Measurements from ENCODE around the gene TBL2.
"Not testable (repeated sequence)": the region's sequence is repeated elsewhere in the genome, so short reads cannot be mapped to it uniquely, and the experiment has no call there.

The TBL2 gene

GRCh38 chr7:73613954-73614735 lies 35.8 kb upstream of the TBL2 start:
- FAIRE-seq (no peak), DNase-seq (ENCODE audit: insufficient read length, low spot score) (peak; percentile 52)
- no peak for TF ChIP-seq POLR2A (IDR thresholded peaks at IDR 0.05; ENCODE audit: low read depth, low read length)

GRCh38 chr7:73612598-73613269 lies 34.4 kb upstream of the TBL2 start:
- DNase-seq (ENCODE audit: insufficient read length, low spot score) (peak; percentile 59), FAIRE-seq (no peak)
- no peak for TF ChIP-seq POLR2A (IDR thresholded peaks at IDR 0.05; ENCODE audit: low read depth, low read length)

GRCh38 chr7:73611017-73611555 lies 32.7 kb upstream of the TBL2 start:
- no peak for FAIRE-seq
- no peak for TF ChIP-seq POLR2A (IDR thresholded peaks at IDR 0.05; ENCODE audit: low read depth, low read length)
- no peak for DNase-seq (ENCODE audit: insufficient read length, low spot score)

- no peak for TF ChIP-seq POLR2A (IDR thresholded peaks at IDR 0.05; ENCODE audit: low read depth, low read length)
- FAIRE-seq, result no peak
Measured at GRCh38 chr7:73610105-73610504, 31.7 kb upstream of the TBL2 start.

GRCh38 chr7:73607692-73607983 lies 29.3 kb upstream of the TBL2 start:
- not testable (repeated sequence) for FAIRE-seq; DNase-seq (ENCODE audit: insufficient read length, low spot score)

More at GRCh38 chr7:73610105-73610504, 31.7 kb upstream of the TBL2 start:
- no peak for DNase-seq (ENCODE audit: insufficient read length, low spot score)

GRCh38 chr7:73606801-73607691 lies 28.7 kb upstream of the TBL2 start:
- DNase-seq (ENCODE audit: insufficient read length, low spot score) (peak; percentile 63), FAIRE-seq (no peak)
- TF ChIP-seq POLR2A (IDR thresholded peaks at IDR 0.05; ENCODE audit: low read depth, low read length), result no peak

GRCh38 chr7:73605601-73606220 lies 27.3 kb upstream of the TBL2 start:
- no peak for FAIRE-seq
- DNase-seq (ENCODE audit: insufficient read length, low spot score), result no peak
- no peak for TF ChIP-seq POLR2A (IDR thresholded peaks at IDR 0.05; ENCODE audit: low read depth, low read length)

- no peak for TF ChIP-seq POLR2A (IDR thresholded peaks at IDR 0.05; ENCODE audit: low read depth, low read length)
- DNase-seq (ENCODE audit: insufficient read length, low spot score), result peak; percentile 58
- FAIRE-seq, result no peak
Measured at GRCh38 chr7:73602721-73603651, 24.6 kb upstream of the TBL2 start.

GRCh38 chr7:73599916-73600315 lies 21.5 kb upstream of the TBL2 start:
- no peak for FAIRE-seq
- TF ChIP-seq POLR2A (IDR thresholded peaks at IDR 0.05; ENCODE audit: low read depth, low read length), result no peak

GRCh38 chr7:73599151-73599882 lies 20.9 kb upstream of the TBL2 start:
- DNase-seq (ENCODE audit: insufficient read length, low spot score) (no peak), FAIRE-seq (no peak)
- no peak for TF ChIP-seq POLR2A (IDR thresholded peaks at IDR 0.05; ENCODE audit: low read depth, low read length)

More at GRCh38 chr7:73599916-73600315, 21.5 kb upstream of the TBL2 start:
- no peak for DNase-seq (ENCODE audit: insufficient read length, low spot score)

GRCh38 chr7:73597978-73598782 lies 19.8 kb upstream of the TBL2 start:
- DNase-seq (ENCODE audit: insufficient read length, low spot score) (no peak), FAIRE-seq (no peak)
- no peak for TF ChIP-seq POLR2A (IDR thresholded peaks at IDR 0.05; ENCODE audit: low read depth, low read length)
